Esophagus squamous epithelium (tissue), 4 donors: Measurements from ENCODE around the gene ZNF506.

Experiments
- POLR2A ChIP-seq, 4 donors: fragments of 450-650 bp; IDR thresholded peaks; one replicate each; pipeline ENCODE4 v1.6.1; 2017; ENCODE audit warnings: antibody characterized with exemption in 4 of 4, mild to moderate bottlenecking in 4 of 4, moderate library complexity in 3 of 4
- TF ChIP-seq, protein P1 (sequence below), 6 experiments: fragments of 450-650 bp in 4 of 6; fragments of 200-600 bp in 2 of 6; sonication (generic) in 2 of 6; IDR thresholded peaks; one replicate each; pipeline ENCODE4 v1.5.1; 2016 to 2019; ENCODE audit warnings: antibody characterized with exemption in 6 of 6, mild to moderate bottlenecking in 4 of 6, moderate library complexity in 4 of 6

DNA sequence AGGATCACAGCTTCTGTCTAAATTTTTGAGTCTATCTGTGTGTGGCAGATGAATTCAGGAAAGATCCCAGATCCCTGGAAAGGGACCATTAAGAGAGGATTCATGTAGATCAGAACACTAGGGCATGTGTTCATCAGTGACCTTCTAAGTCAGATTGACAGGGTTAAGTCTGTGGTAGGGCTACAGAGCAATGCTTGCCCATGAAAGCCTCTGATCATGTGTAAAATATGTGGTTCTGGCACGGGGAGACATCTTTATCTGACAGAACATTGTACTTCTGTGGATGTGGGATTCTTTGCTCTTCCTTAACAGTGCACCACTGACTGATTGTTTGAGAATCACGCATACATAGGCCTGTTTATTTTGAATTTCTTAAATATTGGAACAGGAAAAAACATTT, 42.9 kb downstream of the ZNF506 start:
- TF ChIP-seq, protein P1, sequence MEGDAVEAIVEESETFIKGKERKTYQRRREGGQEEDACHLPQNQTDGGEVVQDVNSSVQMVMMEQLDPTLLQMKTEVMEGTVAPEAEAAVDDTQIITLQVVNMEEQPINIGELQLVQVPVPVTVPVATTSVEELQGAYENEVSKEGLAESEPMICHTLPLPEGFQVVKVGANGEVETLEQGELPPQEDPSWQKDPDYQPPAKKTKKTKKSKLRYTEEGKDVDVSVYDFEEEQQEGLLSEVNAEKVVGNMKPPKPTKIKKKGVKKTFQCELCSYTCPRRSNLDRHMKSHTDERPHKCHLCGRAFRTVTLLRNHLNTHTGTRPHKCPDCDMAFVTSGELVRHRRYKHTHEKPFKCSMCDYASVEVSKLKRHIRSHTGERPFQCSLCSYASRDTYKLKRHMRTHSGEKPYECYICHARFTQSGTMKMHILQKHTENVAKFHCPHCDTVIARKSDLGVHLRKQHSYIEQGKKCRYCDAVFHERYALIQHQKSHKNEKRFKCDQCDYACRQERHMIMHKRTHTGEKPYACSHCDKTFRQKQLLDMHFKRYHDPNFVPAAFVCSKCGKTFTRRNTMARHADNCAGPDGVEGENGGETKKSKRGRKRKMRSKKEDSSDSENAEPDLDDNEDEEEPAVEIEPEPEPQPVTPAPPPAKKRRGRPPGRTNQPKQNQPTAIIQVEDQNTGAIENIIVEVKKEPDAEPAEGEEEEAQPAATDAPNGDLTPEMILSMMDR (IDR thresholded peaks at IDR 0.05): no peak
- no peak for TF ChIP-seq POLR2A (IDR thresholded peaks at IDR 0.05)
